CD4-positive, alpha-beta T cell treated with Interleukin-15 for 4 hours (primary cell): Measurements from ENCODE around the gene SULT4A1.

Source experiments
- DNase-seq: peaks from one replicate; pipeline ENCODE4 v3.0.0-alpha.2; 2020; ENCODE audit warnings: low spot score

Gene SULT4A1

DNA sequence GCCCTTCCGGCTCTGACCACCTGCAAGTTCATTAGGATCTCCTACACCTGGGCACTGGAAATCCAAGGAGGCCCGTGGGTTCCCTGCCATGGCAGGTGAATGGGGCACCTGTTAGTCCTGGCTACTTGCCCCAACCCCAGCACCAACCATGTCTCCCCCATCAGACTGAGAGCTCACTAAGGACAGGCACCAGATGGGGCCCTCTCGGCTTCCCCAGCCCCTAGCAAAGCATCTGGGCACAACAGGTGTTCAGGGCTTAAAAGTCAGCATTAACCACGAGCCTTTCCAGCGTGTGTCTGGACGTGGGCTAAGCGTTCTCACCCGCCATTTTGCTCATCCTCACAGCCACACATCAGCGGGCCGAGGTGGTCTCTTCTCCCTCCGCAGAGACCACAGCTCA is 2.2 kb downstream of the SULT4A1 start:
- DNase-seq, result no peak

DNA sequence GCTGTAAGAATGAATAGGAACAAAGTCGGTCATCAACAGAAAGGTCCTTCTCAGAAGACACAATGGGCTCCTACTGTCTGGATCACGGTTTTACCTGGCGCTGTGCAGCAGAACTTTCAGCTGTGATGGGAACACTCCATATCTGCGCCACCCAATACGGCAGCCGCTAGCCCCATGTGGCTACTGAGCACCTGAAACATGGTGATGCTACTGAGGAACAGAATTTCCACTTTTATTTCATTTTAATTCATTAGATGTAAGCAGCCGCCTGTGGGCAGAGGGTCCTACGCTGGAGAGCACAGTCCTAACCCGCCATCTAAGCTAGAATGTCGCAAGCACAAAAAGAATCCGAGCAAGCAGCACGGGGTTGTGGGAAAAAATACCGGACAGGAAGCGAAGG is 2.7 kb downstream of the SULT4A1 start:
- DNase-seq, result no peak

DNA sequence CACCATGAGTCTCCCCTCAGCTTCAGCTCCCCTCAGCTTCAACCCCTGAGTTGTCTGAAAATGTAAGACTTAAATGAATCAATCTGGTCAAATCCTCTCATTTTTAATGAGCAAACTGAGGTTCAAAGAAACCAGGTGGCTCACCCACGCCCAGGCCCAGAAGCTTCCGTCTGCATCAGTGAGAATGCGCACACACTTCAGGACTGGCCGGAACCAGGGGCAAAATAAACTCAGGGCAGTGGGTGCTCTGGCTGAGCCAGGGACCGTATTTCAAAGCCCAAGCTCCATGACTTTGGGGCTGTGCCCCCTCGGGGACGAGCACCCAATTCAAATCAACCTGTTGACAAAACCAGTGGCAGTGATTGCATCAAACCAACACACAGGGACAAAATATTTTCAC is 3.1 kb downstream of the SULT4A1 start:
- no peak for DNase-seq

DNA sequence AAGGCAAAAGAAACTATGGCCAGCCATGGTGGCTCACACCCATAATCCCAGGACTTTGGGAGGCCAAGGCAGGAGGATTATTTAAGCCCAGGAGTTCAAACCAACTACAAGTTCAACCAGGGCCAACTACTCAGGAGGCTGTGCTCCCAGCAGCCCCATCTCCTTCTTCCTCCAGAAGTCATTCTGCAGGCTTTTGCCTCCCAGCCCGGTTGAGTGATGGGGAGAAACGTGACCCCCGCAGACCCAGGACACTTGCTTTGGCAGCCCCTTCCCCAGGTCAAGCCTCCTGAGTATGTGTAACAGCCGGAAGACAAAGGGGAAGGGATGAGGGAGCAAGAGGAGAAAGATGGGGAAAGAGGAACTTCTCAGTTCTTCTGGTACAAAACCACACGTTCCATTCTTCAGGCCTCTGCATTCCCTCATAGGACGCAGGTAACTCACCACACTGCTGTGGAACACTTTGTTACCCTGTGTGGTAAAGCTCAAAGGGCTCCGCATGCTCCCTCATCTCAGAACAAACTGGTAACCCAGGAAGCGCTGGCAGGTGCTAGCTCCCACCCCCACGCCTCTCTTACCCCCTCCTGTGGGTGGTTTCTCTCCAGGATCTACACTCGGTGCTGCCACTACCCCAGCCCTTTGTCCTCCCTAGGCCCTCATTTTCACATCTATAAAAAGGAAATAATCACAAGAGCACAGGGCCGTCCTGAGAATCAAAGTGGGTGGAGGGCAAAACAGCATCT is 4.0 kb downstream of the SULT4A1 start:
- DNase-seq, result no peak

DNA sequence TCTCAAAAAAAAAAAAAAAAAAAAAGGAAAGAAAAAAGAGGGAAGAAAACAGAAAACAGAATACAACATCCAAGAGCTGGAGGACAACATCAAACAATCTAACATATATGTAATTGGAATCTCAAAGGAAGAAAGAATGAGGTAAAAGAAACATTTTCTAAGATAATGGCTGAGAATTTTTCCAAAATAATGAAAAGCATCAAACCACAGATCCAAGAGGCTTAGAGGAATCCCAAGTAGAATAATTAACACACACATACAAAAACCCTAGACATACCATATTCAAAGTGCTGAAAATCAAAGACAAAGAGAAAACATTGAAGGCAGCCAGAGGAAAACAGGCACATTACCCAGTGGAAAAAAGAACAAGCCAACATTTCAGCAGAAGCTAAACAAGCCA is 4.9 kb downstream of the SULT4A1 start:
- DNase-seq, result no peak

DNA sequence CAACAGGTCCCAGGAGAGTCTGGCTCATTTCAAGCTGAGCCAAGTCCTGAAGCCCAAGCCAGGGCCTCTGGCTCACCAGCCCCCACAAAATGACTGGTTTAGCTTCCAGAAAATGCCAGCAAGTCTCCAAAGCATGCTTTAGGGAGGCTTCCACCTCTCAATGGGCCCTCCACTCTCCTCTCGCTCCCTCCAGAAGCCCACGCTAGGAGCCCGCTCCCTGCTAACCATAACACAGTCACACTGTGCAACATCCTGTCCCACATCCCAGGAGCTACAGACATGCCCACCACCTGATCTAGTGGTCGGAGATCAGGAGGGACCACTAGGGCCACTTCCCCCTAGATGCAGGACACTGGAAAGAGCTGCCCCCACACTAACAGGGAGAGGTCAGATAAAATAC is 6.9 kb downstream of the SULT4A1 start:
- DNase-seq, result no peak

DNA sequence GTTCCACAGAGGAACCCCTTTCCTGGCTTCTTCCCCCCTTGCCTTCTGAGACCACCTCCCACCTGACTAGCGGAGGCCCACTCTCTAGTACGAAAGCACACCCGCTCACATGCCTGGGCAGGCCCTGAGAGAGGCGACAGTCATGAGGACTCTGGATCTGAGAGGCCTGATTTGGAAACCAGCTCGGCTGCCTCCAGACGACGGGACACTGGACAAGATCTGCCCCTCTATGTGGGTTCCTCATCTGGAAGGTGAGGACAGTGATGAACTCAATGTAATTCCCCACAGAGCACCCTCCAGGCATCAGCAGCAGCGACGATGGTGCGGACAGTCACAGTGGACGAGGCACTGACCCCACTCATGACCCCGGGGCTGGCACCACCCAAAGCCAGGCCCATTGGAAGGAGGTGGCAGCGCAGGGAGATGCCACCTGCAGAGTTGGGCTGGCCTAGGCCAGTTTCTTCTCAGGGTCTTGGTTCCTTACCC is 7.5 kb downstream of the SULT4A1 start:
- DNase-seq, result no peak

DNA sequence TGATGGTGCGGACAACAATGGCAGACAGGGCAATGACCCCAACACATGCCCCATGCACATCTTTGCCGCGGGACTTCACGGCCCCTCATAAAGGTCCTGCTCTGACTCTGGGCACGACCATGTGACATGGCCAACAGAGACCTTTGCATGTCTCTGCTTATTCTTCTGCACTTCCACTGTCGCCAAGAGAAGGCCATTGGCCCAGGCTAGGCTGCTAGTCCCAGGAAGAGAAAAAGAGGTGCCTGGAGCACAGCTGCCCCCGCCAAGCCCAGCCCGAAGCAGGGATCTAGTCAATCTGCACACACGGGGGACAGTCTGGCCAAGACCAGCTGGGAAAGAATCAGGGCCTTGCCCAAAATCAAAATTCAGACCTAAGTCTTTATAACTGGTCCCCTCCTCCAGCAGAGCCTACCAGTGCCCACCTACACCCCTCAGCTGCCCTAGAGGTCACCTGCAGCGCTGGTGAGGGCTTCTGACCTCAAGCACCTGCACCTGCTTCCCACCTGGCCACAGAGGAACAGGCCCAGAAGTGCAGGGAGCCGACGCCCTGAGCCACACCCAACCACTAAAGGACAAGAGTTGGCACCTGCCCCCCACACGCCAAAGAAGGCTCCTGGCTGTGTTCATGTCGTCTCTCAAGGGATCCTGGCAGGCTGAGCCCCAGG is 8.1 kb downstream of the SULT4A1 start:
- DNase-seq, result no peak

DNA sequence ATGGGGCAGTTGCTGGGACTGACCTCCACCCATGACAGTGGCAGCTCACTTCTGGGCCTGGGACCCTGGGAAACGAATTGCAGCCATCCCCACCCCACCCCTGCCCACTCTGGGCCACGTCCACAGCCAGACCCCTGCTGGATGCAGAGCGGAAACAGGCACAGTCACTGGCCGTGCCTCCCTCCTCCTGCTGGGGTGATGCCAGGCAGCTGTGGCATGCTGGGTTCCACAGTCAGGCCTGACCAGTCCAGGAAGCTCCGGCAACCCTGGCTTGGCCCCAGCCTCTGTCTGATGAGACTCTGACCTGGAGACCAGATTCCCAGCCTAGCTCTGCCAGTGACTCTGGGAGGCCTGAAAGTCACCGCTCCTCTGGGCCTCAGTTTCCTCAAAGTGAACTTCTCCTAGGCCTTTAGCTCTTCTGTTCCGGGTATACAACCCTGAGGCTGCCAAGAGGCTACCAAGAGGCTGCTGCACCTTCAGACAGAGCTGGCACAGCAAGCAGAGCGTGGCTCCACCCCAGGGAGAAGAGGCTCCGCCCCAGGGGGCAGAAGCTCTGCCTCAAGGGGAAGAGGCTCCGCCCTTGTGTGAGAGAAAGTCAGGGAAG is 8.9 kb downstream of the SULT4A1 start:
- DNase-seq, result no peak

DNA sequence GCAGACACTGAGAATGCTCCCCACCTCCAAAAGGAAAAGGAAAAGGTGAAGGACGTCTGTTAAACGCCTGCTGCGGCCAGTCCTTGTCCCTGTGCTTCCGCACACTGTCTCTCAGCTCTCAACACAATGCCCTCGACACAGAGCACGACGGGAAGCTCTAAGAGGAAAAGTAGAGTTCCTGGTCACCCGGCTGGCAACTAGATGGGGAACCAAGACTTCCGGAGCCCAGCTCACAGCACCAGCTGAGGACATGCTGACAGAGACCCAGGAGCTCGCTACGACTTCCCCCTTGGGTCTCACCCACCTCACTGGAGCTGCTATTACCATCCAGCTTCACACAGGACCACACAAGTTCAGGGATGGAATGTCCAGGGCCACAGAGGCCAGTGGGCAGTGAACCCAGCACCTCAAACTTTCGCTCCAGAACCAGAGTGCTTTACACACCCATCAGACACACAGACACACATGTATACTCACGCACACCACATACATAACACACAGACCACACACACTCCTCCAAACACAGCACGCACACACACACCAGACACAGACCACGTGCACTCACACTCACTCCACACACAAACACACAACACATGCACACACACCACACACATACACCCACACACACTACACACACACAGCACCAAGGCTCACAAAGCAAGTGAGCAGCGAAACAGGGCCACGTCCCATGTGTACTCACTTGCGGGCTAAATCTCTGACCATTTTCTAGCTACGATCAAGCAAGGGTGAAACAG is 9.6 kb downstream of the SULT4A1 start:
- no peak for DNase-seq

DNA sequence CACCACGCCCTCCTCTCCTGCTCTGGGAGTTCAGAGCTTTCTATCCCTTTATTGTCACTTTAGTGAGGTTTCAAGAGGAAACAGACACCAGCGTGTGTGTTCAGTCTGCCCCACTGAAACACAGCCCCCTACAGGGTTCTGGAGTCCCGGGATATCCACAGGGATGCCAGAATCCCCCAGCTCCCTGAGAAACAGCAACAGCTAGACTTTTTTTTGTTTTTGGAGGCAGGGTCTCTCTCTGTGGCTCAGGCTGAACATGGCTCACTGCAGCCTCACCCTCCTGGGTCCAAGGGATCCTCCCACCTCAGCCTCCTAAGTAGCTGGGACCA is 10.4 kb downstream of the SULT4A1 start:
- no peak for DNase-seq

DNA sequence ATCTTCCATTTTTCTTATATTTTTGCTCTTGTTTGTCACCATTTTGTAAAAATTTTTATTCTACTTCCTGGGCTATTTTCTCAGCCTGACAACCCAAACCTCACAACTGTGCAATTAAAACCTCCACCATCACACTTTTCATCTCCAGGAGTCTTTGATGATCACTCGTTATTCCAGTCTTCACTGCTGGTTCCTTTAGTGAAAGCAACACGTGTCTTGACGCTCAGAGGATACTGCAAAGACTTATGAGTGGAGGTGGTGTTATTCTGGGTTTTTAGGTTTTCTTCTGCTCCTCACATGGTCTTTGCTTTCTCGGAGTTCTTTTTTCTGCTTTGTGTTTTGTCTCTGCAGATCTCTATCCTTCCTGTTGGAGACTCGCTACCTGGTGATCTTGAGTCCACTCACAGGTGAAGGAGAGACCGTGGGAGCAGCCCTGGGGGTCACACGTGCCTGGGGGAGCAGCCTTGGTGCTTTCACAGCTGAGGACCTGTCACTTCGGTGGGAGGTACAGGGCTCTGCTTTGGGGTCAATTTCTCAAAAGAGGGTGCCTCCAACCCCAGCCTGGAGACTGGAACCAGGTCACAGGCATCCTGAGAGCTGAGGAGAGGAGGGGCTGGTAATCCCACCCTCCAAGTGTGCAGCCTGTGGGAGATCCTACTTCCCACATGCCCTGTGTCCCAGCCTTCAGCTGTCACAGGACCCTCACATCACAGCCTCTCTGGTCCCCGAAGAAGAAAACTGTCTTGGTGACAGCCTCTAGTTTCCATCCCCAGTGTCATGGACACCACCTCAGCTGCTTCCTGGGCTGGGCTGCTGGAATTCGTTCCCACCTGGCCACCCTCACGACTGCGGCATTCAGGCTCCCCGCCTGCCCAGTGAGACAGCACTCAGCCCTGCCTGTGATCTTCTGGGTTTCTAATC is 11.0 kb downstream of the SULT4A1 start:
- DNase-seq, result no peak

DNA sequence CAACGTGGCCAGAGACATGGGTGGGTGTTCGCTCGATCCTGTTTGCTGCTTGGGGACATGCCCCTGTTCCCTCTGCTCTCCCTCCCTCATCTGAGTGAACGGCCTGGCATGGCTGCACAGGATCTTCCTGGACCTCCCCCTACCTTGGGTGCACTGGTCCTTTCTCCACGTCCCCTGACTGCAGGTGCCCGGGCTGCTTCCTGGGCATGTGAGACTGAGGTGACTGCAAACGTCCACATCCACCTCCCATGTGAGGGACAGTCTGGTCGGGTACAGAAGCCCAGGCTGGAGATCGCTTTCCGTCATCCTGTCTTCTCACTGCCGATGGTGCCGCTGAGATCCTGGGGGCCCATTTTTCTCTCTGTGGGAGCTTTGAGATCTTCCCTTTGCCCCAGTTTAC is 11.8 kb downstream of the SULT4A1 start:
- no peak for DNase-seq

DNA sequence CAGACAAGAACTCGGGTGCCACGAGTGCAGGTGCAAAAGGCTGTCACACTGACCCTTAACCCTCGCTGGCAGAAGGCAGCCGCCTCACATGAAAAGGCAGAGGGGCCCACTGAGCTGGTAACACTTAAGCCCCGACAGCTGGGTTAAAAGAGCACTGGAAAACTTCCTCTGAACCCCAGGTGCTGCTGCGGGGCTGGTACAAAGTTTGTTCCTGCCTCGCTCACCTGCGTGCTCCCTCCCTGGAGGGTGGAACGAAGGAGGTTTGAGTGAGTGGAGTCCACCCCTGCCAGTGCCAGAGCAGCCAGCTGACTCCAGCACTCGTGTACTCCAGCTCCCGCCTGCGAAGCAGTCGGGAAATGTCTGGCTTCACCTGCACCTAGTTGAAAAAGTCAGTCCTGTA is 12.6 kb downstream of the SULT4A1 start:
- no peak for DNase-seq

DNA sequence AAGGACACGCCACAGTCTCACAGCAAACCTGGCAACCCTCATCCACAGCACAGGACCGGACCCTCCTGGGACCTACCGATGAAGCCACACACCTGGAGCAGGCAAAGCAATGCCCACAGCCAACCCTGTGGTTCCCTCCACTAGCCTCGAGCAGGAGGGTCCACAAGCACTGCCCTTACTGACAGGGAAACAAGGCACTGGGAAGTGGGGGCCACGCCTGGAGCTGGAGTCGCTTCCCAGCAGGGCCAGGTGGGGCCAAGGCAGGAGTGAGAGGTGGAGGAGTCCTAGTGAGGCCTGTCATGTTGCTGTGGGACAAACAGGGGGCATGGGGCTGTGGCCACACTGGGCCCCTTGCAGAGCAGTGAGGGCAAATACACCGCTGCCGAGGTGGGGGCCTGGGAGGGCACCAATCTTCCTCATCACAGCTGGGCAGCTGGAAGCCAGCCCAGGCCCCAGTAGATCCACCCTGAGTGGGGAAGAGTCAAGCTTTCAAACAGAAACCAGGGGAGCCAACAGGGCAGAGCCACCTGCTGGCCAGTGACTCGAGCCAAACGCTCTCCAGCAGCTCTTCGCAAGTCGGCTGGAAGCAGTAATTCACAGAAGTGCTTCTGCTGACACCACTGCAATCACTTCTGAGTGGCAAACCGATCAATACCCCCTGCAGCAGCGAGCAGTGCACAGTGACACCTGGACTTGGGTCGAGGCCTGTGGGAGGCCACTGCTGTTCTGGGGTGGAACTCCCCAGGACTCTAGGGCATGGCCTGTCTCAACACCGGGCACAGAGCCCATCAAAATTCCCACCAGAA is 13.7 kb downstream of the SULT4A1 start:
- no peak for DNase-seq

DNA sequence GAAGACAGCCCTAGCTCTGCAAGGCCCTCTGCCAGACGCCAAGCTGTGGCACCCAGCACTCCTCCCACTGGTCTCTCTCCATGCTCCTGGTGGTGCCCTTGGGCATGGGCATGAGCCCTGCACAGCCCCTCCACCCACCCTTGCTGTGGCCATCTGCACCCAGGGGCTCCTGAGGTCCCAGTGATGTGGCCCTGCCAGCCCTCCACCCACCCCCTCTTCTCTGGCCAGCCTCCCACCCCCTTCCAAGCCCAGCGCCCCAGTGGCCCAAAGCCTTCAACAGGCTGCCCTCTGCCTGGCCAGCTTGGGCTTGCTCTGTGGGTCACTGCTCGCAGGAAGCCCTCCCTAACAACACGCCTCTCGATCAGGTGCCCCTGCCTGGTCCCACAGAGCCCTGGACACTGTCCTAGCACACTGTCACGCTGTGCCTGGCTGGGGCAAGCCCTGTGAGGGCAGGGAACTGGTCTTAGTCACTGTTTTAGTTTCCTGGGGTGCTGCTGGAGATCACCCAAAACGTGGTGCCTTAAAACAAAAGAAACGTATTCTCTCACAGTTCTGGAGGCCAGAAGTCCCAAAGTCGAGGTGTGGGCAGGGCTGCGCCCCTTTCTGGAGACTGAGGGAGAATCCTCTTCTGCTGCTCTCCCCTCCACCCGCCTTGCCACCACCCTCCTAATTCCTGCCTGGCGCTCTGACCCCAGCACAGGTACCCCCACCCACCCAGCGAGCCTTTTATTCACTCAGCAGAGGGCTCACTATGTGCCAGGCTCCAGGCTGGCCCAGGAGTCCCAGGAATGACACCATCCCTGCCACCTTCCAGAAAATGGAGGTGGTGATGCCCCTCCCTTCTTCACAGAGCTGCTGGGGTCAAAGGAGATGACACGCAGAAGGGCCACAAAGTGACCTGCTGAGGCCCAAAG is 14.7 kb downstream of the SULT4A1 start:
- no peak for DNase-seq

DNA sequence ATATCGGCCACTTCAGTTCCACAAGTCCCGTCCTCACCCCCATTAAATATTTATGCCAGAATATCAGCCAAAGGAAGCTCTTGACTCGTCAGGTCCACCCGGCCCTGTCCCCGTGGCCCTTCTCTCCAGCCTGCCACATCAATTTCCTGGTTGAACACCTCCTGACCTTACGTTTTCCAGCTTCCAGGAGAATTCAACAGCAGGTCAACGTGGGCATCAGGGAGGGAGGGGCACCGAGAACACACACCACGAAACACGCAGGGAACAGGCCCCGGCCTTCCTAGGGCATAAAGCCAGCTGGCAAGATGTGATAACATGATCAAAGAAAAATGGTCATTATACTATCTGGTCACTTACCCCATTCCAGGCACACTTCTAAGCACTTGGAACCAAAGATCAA is 15.3 kb downstream of the SULT4A1 start:
- no peak for DNase-seq

DNA sequence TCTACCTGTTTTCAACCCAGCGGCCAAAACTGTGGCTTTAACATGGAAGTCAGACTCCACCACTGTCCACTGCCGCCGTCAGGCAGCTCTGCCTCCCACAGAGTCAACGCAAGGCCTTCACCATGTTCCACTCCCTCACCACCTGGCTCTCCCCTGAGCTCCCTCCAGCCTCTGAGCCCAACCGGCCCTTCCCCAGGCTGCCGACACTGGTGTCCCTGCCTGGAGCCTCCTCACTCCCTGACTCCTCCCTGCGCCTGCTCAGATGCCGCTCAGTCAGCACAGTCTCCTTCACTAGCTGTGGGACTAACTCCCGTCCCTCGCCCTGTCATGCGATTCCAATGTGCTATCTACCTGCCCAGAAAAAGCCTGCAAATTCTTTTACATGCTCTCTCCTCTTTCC is 16.3 kb downstream of the SULT4A1 start:
- no peak for DNase-seq
